Measurements from ENCODE around the gene RNF212.

Gene RNF212

DNA sequence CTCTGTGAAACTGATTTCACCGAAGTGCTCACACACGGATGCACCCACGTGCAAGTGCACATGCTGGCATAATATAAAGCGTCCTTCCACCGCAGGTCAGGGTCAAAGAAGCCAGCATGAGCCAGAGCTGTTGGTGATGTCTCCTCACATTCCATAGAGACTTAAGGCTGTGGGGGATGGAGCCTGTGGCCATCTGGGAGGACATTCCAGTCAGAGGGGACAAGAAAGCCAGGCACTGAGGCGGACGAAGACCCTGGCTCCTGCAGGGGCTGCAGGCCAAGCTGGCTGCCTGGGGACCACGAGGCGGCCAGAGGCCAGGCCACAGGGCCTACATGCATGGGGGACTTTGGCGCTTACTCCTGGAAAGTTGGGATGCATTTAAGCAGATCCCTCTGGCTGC is 7.7 kb downstream of the RNF212 start:
- no peak for DNase-seq (ENCODE audit: low read depth)
- TF ChIP-seq, protein P1, sequence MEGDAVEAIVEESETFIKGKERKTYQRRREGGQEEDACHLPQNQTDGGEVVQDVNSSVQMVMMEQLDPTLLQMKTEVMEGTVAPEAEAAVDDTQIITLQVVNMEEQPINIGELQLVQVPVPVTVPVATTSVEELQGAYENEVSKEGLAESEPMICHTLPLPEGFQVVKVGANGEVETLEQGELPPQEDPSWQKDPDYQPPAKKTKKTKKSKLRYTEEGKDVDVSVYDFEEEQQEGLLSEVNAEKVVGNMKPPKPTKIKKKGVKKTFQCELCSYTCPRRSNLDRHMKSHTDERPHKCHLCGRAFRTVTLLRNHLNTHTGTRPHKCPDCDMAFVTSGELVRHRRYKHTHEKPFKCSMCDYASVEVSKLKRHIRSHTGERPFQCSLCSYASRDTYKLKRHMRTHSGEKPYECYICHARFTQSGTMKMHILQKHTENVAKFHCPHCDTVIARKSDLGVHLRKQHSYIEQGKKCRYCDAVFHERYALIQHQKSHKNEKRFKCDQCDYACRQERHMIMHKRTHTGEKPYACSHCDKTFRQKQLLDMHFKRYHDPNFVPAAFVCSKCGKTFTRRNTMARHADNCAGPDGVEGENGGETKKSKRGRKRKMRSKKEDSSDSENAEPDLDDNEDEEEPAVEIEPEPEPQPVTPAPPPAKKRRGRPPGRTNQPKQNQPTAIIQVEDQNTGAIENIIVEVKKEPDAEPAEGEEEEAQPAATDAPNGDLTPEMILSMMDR (conservative IDR thresholded peaks at IDR 0.05; ENCODE audit: low read length): no peak
- H3K4me3 ChIP-seq (ENCODE audit: low read length): no peak overlapping the region

DNA sequence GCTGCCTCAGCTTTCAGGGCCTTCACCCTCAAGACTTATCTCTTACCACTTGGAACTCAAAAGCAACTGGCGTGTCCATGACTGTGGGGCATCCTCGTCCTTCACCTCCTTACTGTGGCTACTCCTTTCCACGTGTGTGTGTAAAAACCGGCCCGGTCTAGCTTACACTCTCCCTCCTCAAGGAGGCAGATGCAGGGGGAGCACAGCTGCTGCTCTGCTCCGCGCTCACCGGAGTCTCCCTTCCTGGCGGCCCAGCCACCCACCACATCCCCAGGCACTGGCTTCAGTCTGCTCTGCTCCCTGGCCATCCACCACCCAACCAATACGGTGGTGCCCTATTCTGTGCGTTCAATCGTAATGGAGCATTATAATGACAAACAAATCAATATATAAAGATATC is 8.3 kb downstream of the RNF212 start:
- TF ChIP-seq, protein P1 (conservative IDR thresholded peaks at IDR 0.05; ENCODE audit: low read length): no peak
- no peak overlapping the region for H3K4me3 ChIP-seq (ENCODE audit: low read length)
- no peak for DNase-seq (ENCODE audit: low read depth)

DNA sequence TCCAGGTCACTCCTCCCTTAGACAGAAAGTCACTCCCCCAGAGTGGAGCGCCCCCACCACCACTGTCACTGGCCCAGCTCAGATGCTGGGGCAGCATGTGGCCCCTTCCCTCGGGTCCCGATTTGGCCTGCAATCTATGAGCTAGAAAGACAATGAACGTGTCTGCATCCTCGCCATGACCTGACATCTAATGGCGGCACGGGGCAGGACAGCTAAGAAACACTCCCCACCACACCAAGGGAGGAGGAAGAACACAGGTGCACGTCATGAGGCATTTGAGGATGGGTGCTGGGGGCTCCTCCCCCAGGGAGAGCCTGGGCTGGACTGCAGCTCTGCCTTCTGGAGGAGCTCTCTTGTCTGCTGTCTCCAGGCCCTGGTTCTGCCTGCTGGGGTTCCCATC is 8.7 kb downstream of the RNF212 start:
- no peak for DNase-seq (ENCODE audit: low read depth)
- no peak overlapping the region for H3K4me3 ChIP-seq (ENCODE audit: low read length)
- TF ChIP-seq, protein P1 (conservative IDR thresholded peaks at IDR 0.05; ENCODE audit: low read length): no peak

DNA sequence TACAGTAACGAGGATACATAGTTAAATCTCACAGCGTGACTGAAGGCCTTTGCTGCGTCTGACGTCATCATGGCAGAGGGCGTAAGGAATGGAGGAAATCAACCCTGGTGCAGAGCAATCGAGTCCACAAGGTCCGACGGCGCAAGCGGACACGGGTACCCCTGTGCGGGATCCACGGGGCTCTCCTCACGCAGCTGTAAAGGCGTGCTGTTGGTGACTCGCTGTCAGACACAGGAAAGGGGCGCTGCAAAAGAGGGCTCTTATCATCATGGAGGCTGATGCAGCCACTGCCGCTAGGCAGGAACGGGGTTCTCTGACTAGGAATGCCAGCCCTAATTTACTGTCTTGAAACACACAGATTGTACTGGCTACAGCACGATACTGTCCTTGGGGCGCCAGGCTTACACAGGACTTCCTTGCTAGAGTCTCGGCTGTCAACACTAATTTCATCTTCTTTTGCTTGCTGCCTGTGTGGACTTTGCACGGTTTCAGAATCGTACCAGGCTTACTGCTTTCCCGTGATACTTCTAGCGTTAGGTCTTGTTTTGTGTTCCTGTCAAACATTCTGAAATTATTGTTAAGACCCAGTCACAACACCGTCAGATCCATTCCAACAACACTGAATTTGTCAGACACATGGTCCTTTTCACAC is 13.6 kb downstream of the RNF212 start:
- TF ChIP-seq, protein P1 (conservative IDR thresholded peaks at IDR 0.05; ENCODE audit: low read length): no peak
- no peak overlapping the region for H3K4me3 ChIP-seq (ENCODE audit: low read length)
- no peak for DNase-seq (ENCODE audit: low read depth)

DNA sequence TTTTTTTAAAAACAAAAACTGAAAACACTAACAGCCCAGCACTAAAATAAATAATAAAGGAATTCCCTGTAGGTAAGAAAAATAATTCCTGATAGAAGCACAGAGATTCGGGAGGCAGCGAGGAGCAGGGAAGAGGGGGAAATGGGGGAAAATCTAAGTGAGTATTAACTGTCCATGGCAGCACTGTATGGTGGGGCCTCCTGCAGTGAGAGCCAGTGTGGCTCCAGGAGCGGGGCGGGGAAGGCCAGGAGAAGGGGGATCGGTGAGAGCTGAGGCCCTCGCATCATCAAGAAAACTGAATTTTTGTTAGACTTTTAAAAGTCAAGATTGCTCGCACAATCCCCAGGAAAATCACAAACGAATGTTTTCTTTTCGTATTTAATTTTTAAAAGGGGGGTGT is 14.1 kb downstream of the RNF212 start:
- TF ChIP-seq, protein P1 (conservative IDR thresholded peaks at IDR 0.05; ENCODE audit: low read length): no peak
- no peak for DNase-seq (ENCODE audit: low read depth)
- H3K4me3 ChIP-seq (ENCODE audit: low read length): no peak overlapping the region

DNA sequence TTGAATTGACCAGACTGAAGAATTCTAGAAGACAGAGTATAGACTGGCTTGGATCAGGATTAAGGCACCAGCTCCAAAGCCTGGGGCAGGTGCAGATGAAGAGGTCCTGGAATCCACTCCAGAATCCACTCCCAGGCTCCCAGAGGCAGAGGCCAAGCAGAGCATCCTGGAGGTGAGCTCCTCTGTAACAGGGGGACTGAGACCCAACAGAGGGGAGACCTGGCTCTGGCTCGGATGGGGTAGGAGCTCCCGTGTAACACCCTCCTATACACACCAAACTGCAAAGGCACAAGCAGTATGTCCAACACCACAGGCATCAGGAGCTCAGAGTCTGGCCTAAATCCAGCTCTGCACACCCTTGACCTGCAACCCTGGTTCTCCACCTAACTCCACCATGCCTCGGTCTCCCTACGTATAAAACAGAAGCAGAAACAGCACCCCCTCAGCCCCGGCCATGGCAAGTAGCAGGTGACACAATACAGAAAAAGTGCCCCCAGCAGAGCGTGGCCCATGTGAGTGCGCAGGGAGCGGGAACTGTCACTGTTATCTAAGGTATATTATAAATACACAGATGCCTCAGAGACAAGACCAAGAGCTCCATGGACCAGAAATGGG is 14.9 kb downstream of the RNF212 start:
- TF ChIP-seq, protein P1 (conservative IDR thresholded peaks at IDR 0.05; ENCODE audit: low read length): no peak
- DNase-seq (ENCODE audit: low read depth): no peak
- H3K4me3 ChIP-seq (ENCODE audit: low read length): no peak overlapping the region

DNA sequence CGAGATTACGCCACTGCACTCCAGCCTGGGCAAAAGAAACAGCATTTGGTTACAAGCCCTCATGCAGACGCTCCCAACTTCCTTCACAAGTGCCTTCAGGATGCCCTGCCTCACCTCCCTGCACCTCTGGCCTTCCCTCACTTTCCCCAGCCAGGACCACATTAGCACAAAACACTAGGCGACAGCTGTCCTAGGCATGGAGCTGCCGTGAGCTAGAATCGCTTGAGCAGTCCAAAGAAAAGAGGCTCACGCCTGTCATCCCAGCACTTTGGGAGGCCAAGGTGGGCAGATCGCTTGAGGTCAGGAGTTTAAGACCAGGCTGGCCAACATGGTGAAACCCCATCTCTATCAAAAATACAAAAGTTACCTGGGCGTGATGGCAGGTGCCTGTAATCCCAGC is 15.8 kb downstream of the RNF212 start:
- TF ChIP-seq, protein P1 (conservative IDR thresholded peaks at IDR 0.05; ENCODE audit: low read length): no peak
- DNase-seq (ENCODE audit: low read depth): no peak
- no peak overlapping the region for H3K4me3 ChIP-seq (ENCODE audit: low read length)
